GM23338 (cell line): ENCODE data around the gene SNCB. TPM values are rescaled to one million over a fixed set of nuclear protein-coding genes. Genes with fewer than 3 reads are reported as not detected.

Experiments used
- ATAC-seq: fragments of 200-7000 bp; cut with Tn5 transposase; 3 replicates; pipeline ENCODE4 v1.9.1; 2020
- DNase-seq: peaks from one replicate; pipeline ENCODE4 v3.0.0-alpha.2; 2015; ENCODE audit warnings: low spot score
- H2AFZ ChIP-seq: fragments of 200-600 bp; sonication (generic); 2 replicates; pipeline ENCODE4 v1.8.0; 2016; ENCODE audit warnings: antibody characterized with exemption, mild to moderate bottlenecking, moderate library complexity
- H3F3A ChIP-seq: fragments of 200-600 bp; sonication (generic); replicated peaks from 2 replicates; pipeline ENCODE4 v1.8.0; 2017; ENCODE audit warnings: antibody characterized with exemption, mixed run types, low read depth
- H3K27ac ChIP-seq: fragments of 200-600 bp; sonication (generic); 2 replicates; pipeline ENCODE4 v1.6.1; 2016; ENCODE audit warnings: low read depth
- H3K27me3 ChIP-seq: fragments of 200-600 bp; sonication (generic); 2 replicates; pipeline ENCODE4 v1.8.0; 2016; ENCODE audit warnings: mild to moderate bottlenecking, mixed run types, moderate library complexity; ENCODE audit not compliant: insufficient read depth
- H3K36me3 ChIP-seq: fragments of 200-600 bp; sonication (generic); 2 replicates; pipeline ENCODE4 v1.8.0; 2016; ENCODE audit warnings: mild to moderate bottlenecking; ENCODE audit not compliant: insufficient read depth
- H3K4me1 ChIP-seq: fragments of 200-600 bp; sonication (generic); 2 replicates; pipeline ENCODE4 v1.8.0; 2016; ENCODE audit warnings: mild to moderate bottlenecking, moderate library complexity; ENCODE audit not compliant: insufficient read depth
- H3K4me2 ChIP-seq: fragments of 200-600 bp; sonication (generic); 2 replicates; pipeline ENCODE4 v1.7.1; 2017; ENCODE audit warnings: mixed run types
- H3K4me3 ChIP-seq: fragments of 200-600 bp; sonication (generic); 2 replicates; pipeline ENCODE4 v1.6.1; 2016; ENCODE audit warnings: mixed run types
- H3K79me2 ChIP-seq: fragments of 200-600 bp; sonication (generic); replicated peaks from 2 replicates; pipeline ENCODE4 v1.8.0; 2017; ENCODE audit warnings: mild to moderate bottlenecking; ENCODE audit not compliant: insufficient read depth
- H3K9me2 ChIP-seq: fragments of 200-600 bp; sonication (generic); 2 replicates; pipeline ENCODE4 v1.8.0; 2017; ENCODE audit not compliant: insufficient read depth
- H4K20me1 ChIP-seq: fragments of 200-600 bp; sonication (generic); replicated peaks from 2 replicates; pipeline ENCODE4 v1.8.0; 2017; ENCODE audit warnings: mild to moderate bottlenecking; ENCODE audit not compliant: insufficient read depth
- H3K27ac Mint-ChIP-seq: 2 replicates; pipeline ENCODE4 v1.8.0; 2020; ENCODE audit warnings: inconsistent platforms, mild to moderate bottlenecking, moderate library complexity, mixed read lengths
- H3K27me3 Mint-ChIP-seq: 3 replicates; pipeline ENCODE4 v1.8.0; 2022; ENCODE audit warnings: low read depth, mild to moderate bottlenecking, moderate library complexity, mixed read lengths, inconsistent platforms; ENCODE audit not compliant: insufficient read depth, poor library complexity
- H3K36me3 Mint-ChIP-seq: 3 replicates; pipeline ENCODE4 v1.8.0; 2021; ENCODE audit warnings: low read depth, mild to moderate bottlenecking, inconsistent platforms, moderate library complexity, mixed read lengths
- H3K4me1 Mint-ChIP-seq: 3 replicates; pipeline ENCODE4 v1.8.0; 2020; ENCODE audit warnings: mild to moderate bottlenecking, inconsistent platforms, mixed read lengths
- H3K4me3 Mint-ChIP-seq: 3 replicates; pipeline ENCODE4 v1.8.0; 2021; ENCODE audit warnings: moderate library complexity, mild to moderate bottlenecking, inconsistent platforms, mixed read lengths
- H3K9me3 Mint-ChIP-seq: 3 replicates; pipeline ENCODE4 v1.8.0; 2020; ENCODE audit warnings: moderate library complexity, mild to moderate bottlenecking, inconsistent platforms, mixed read lengths
- CREB1 ChIP-seq: fragments of 250-450 bp; sonication (Bioruptor Pico); IDR thresholded peaks from 2 replicates; pipeline ENCODE4 v1.5.0; 2020; ENCODE audit warnings: low read depth, mild to moderate bottlenecking, moderate library complexity
- CTCF ChIP-seq, 2 experiments: fragments of 200-600 bp in 1 of 2; sonication (generic) in 1 of 2; conservative IDR thresholded peaks; 2 replicates each; pipeline versions ENCODE4 v1.5.1 to v1.6.1; 2016 to 2017; ENCODE audit warnings: antibody characterized with exemption in 2 of 2, low read depth in 2 of 2, mild to moderate bottlenecking in 2 of 2, moderate library complexity in 1 of 2
- EZH2phosphoT487 ChIP-seq: fragments of 200-600 bp; sonication (generic); IDR thresholded peaks from one replicate; pipeline ENCODE4 v1.8.1; 2018; ENCODE audit warnings: antibody characterized with exemption; ENCODE audit not compliant: unreplicated experiment
- POLR2AphosphoS5 ChIP-seq: IDR thresholded peaks from 2 replicates; pipeline ENCODE4 v1.6.1; 2016; ENCODE audit warnings: antibody characterized with exemption, low read depth
- STAT1 ChIP-seq: IDR thresholded peaks from one replicate; pipeline ENCODE4 v1.6.1; 2016; ENCODE audit warnings: antibody characterized with exemption; ENCODE audit not compliant: unreplicated experiment
- ZNF114 ChIP-seq: fragments of 250-450 bp; sonication (Bioruptor Pico); IDR thresholded peaks from 2 replicates; pipeline ENCODE4 v1.5.0; 2020; ENCODE audit warnings: mild to moderate bottlenecking, moderate library complexity
- polyA plus RNA-seq: library from polyadenylated mRNA; unstranded; fragments of >200 nt; fragmentation: Nextera tagmentation; extraction: Ambion mirVana; gene quantifications from 2 replicates; pipeline ENCODE4 v1.2.1, GENCODE V29; 2016
- total RNA-seq: library from RNA; depleted of rRNA; stranded (reverse); fragments of >200 nt; shearing (Covaris generic); gene quantifications from 2 replicates; pipeline ENCODE4 v1.2.3, GENCODE V29; 2014

The SNCB gene
- total and polyA plus RNA-seq, 2 experiments from 2014 or later, result 3.6 to 13.5 TPM

DNA sequence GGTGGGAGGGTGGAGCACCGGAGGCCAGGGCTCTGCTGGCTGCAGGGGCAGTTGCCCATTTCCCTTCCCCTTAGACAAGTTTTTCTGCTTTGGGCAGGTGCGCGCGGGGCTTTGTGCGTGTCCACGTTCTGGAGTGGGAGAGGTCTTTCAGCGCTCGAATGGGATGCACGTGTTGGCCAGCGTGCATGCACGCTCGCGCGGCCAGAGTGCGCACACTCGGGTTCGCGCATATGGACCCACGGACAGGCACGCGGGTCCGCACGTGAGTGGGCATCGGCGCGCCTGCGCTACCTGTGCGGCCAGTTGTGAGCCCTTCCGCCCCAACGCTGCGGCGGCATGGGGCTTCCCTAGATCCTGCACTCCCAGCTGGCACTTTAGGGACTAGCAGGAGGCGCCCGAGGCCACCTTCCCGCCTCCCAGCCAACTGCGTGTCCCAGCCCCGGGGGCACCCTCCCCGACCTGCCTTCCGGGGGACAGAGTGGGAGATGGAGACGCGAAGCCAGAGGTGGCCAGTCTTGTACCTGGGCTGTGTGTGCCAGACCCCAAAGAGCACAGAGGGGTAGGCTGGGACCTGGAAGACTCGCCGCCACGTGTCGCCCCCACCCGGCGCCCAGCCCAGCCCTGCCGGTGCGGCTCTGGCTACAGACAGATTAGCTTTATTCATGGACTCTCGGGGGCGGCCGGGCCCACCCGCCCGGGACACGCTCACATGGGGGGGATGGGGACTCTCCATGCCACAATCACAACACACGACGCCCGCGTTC lies 10.6 kb downstream of the SNCB start:
- peaks cover 6% of the 10 kb centered on the region for H3K4me1 Mint-ChIP-seq
- H3K4me3 Mint-ChIP-seq, result peak overlapping the region; percentile 73
- peak; percentile 54 for ATAC-seq
- peak; percentile 61 for DNase-seq
- no peaks in the 10 kb centered on the region for H4K20me1 ChIP-seq
- peak overlapping the region; percentile 54 for H3K4me3 ChIP-seq
- no peaks in the 10 kb centered on the region for H3F3A ChIP-seq
- peak overlapping the region; percentile 80 for H3K4me2 ChIP-seq
- H3K36me3 ChIP-seq, result no peaks in the 10 kb centered on the region
- H2AFZ ChIP-seq, result peak overlapping the region; percentile 94
- no peaks in the 10 kb centered on the region for H3K36me3 Mint-ChIP-seq
- TF ChIP-seq CTCF (conservative IDR thresholded peaks at IDR 0.05; ENCODE audit: low read depth in 2 of 2) (0 out of 4 replicates have a peak, but pooled peaks of 1 of the 2 experiments have one; percentile 16), ZNF114 (CRISPR knock-in tag) (no peak), POLR2AphosphoS5 (no peak), EZH2phosphoT487 (no peak)
- H3K27me3 ChIP-seq, result peaks cover 38% of the 10 kb centered on the region
- H3K4me1 ChIP-seq, result no peaks in the 10 kb centered on the region; the same call in 1 of the 2 replicates
- H3K79me2 ChIP-seq, result no peaks in the 10 kb centered on the region
- no peaks in the 10 kb centered on the region; the same call in 2 of the 3 replicates for H3K9me3 Mint-ChIP-seq
- H3K27me3 Mint-ChIP-seq, result peaks cover 46% of the 10 kb centered on the region
- H3K27ac ChIP-seq, result no peak overlapping the region
- H3K27ac Mint-ChIP-seq, result no peak overlapping the region
- no peaks in the 10 kb centered on the region for H3K9me2 ChIP-seq

DNA sequence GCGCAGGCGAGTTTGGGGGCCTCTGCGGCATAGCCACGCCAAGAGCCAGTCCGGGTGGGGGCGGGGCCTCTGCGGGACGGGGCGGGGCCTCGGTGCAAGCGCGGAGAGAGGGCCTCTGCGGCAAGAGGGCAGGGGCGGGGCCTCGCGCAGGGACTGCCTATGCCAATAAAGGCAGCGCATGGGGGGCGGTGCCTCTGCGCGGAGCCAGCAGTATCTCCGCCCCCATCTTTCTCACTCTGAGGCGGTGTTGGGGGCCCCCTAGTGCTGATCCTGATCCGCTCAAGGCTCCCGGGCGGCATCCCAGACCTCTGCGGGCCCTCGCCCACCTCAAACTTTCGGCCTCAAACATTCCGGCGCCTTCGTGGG lies 11.1 kb downstream of the SNCB start:
- no peaks in the 10 kb centered on the region for H3K9me2 ChIP-seq
- Mint-ChIP-seq H3K4me1 (peaks cover 6% of the 10 kb centered on the region), H3K27me3 (peaks cover 45% of the 10 kb centered on the region), H3K27ac (no peak overlapping the region), H3K9me3 (no peaks in the 10 kb centered on the region; the same call in 2 of the 3 replicates), H3K4me3 (peak overlapping the region; percentile 73), H3K36me3 (no peaks in the 10 kb centered on the region)
- no peaks in the 10 kb centered on the region; the same call in 1 of the 2 replicates for H3K4me1 ChIP-seq
- H2AFZ ChIP-seq, result peak overlapping the region; percentile 94
- peaks cover 38% of the 10 kb centered on the region for H3K27me3 ChIP-seq
- H4K20me1 ChIP-seq, result no peaks in the 10 kb centered on the region
- no peaks in the 10 kb centered on the region for H3K79me2 ChIP-seq
- DNase-seq (peak; percentile 98), ATAC-seq (peak; percentile 89)
- no peak for TF ChIP-seq ZNF114 (CRISPR knock-in tag)
- peak; percentile 54 to 74 for TF ChIP-seq CTCF (conservative IDR thresholded peaks at IDR 0.05; ENCODE audit: low read depth in 2 of 2)
- TF ChIP-seq CREB1 (CRISPR knock-in tag), result peak; percentile 30; the same call in 1 of the 2 replicates
- TF ChIP-seq STAT1, result no peak
- H3F3A ChIP-seq, result no peaks in the 10 kb centered on the region
- no peak overlapping the region for H3K27ac ChIP-seq
- peak overlapping the region; percentile 80 for H3K4me2 ChIP-seq
- H3K36me3 ChIP-seq, result no peaks in the 10 kb centered on the region
- peak overlapping the region; percentile 54 for H3K4me3 ChIP-seq
